Measurements from ENCODE around the gene STOML1. TPM values are rescaled to one million over a fixed set of nuclear protein-coding genes. Genes with fewer than 3 reads are reported as not detected.
A peak's percentile ranks its signal among the peaks of the same experiment; 100 is the strongest.

Gene STOML1
- total RNA-seq, 1 experiment from 2014 or later = 2.5 TPM

DNA sequence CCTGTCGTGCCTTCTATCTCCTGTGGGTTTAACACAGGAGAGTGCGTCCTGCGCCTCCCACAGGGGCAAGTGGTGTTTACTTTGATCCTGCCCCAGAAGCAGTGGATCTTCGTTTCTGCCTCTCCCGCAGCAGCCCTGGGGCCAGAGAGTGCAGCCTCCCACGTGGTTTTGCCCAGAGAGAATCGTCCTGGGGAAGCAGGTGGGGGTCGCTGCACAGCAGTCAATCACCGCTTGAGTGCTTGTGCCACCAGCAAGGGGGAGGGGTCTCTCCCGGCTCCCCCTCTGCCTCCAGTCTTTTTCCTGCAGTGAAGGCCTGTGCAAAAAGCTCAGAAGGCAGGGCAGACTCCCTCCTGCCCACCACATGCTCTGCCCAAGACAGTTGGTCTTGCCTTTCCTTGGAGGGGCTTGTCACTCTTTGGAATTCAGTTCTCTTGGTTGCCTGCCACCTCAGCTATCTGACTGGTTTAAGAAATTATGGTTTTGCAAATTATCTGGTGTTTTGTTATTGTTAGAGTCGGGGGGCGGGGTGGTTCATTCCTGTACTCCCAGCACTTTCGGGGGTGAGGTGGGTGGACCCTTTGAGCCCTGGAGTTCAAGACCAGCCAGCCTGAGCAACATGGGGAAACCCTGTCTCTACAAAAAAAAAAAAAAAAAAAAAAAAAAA lies 26.9 kb downstream of the STOML1 start:
- Histone ChIP-seq H3K9me3 (ENCODE audit: control insufficient read depth, low read depth, low read length) (no peaks in the 10 kb centered on the region), H3K4me1 (ENCODE audit: insufficient read depth, low read length) (peaks cover 4% of the 10 kb centered on the region; the same call in 1 of the 2 replicates), H3T11ph (ENCODE audit: low read length) (no peak overlapping the region), H2BK5ac (ENCODE audit: insufficient read length, low read length) (no peak overlapping the region), H3K56ac (ENCODE audit: insufficient read length, low read depth, low read length) (no peak overlapping the region), H3K4me2 (ENCODE audit: insufficient read depth, insufficient read length, low read length) (peak overlapping the region; percentile 2), H2AFZ (ENCODE audit: low read length) (peak overlapping the region; percentile 37), H3K79me2 (ENCODE audit: insufficient read depth, low read length) (no peaks in the 10 kb centered on the region), H2BK12ac (ENCODE audit: insufficient read length, low read depth, low read length) (no peak overlapping the region), H3K27ac (ENCODE audit: insufficient read length, low read depth, low read length) (no peak overlapping the region), H4K20me1 (ENCODE audit: control insufficient read depth, insufficient read depth, insufficient read length) (no peaks in the 10 kb centered on the region), H2BK20ac (ENCODE audit: low read depth, low read length, poor library complexity, severe bottlenecking) (no peak overlapping the region), H2AK5ac (ENCODE audit: insufficient read length, low read length) (no peak overlapping the region), H3K23ac (ENCODE audit: insufficient read length, low read depth, low read length) (no peak overlapping the region), H4K5ac (ENCODE audit: insufficient read length, low read depth, low read length) (no peak overlapping the region), H3K9ac (ENCODE audit: extremely low read depth, insufficient read length, low read length) (no peak overlapping the region), H3K27me3 (ENCODE audit: insufficient read depth, low read length) (no peaks in the 10 kb centered on the region), H4K8ac (replicated peaks; ENCODE audit: insufficient read length, low read depth, low read length) (no peak overlapping the region), H2BK120ac (ENCODE audit: low read depth, low read length, poor library complexity, severe bottlenecking) (no peak overlapping the region), H3K23me2 (ENCODE audit: insufficient read length, low read depth, low read length, poor library complexity, severe bottlenecking) (no peaks in the 10 kb centered on the region), H2BK15ac (ENCODE audit: low read depth, low read length) (no peak overlapping the region), H3K4ac (ENCODE audit: low read depth, low read length) (no peak overlapping the region), H3K14ac (ENCODE audit: insufficient read depth, low read length) (peak overlapping the region; percentile 55; the same call in 1 of the 2 replicates), H4K91ac (ENCODE audit: insufficient read length, low read depth, low read length) (no peak overlapping the region), H3K79me1 (ENCODE audit: insufficient read depth, low read depth, low read length, poor library complexity, severe bottlenecking) (no peaks in the 10 kb centered on the region), H3K18ac (ENCODE audit: insufficient read length, low read depth, low read length) (peak overlapping the region; percentile 31)
- Mint-ChIP-seq H3K27ac (peak overlapping the region in 2 of 3 experiments; percentile 62 to 64; a peak in 3 of 7 replicates), H3K36me3 (ENCODE audit: insufficient read depth in 1 of 3, low read depth in 3 of 3) (no peaks in the 10 kb centered on the region), H3K4me1 (peaks cover 24 to 40% of the 10 kb centered on the region in 2 experiments), H3K27me3 (ENCODE audit: low read depth) (peaks cover 4% of the 10 kb centered on the region), H3K9me3 (no peaks in the 10 kb centered on the region), H3K4me3 (peak overlapping the region; percentile 7 to 45; a peak in 3 of 5 replicates)
- TF ChIP-seq, protein P1, sequence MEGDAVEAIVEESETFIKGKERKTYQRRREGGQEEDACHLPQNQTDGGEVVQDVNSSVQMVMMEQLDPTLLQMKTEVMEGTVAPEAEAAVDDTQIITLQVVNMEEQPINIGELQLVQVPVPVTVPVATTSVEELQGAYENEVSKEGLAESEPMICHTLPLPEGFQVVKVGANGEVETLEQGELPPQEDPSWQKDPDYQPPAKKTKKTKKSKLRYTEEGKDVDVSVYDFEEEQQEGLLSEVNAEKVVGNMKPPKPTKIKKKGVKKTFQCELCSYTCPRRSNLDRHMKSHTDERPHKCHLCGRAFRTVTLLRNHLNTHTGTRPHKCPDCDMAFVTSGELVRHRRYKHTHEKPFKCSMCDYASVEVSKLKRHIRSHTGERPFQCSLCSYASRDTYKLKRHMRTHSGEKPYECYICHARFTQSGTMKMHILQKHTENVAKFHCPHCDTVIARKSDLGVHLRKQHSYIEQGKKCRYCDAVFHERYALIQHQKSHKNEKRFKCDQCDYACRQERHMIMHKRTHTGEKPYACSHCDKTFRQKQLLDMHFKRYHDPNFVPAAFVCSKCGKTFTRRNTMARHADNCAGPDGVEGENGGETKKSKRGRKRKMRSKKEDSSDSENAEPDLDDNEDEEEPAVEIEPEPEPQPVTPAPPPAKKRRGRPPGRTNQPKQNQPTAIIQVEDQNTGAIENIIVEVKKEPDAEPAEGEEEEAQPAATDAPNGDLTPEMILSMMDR (conservative IDR thresholded peaks at IDR 0.05) = peak; percentile 6; the same call in 1 of the 3 replicates
- peak; percentile 67 for DNase-seq
- WGBS (ENCODE audit: extremely low coverage, insufficient read length, low lambda C conversion rate) = no CpG with 5 or more reads among the region's 13 CpGs

Measured in H9 (cell line).